Heart left ventricle (tissue), 16 donors: ENCODE data around the gene RBMS3. TPM values are rescaled to one million over a fixed set of nuclear protein-coding genes. Genes with fewer than 3 reads are reported as not detected.

Experiments
- ATAC-seq, 4 donors: fragments of 200-7000 bp; cut with Tn5 transposase; one replicate each; pipeline ENCODE4 v1.9.1; 2020 to 2022; ENCODE audit warnings: moderate library complexity in 4 of 4, mild to moderate bottlenecking in 3 of 4, moderate number of reproducible peaks in 1 of 4
- DNase-seq, 5 donors: peaks; one replicate each; pipeline ENCODE4 v3.0.0-alpha.2; 2020
- H3K27ac ChIP-seq, 12 donors: fragments of 200-600 bp; sonication (generic) in 4 of 12; one replicate each; pipeline versions ENCODE4 v1.5.0 to v1.8.0; 2016 to 2022; ENCODE audit warnings: mild to moderate bottlenecking in 2 of 12
- H3K27me3 ChIP-seq, 9 donors: fragments of 200-600 bp; sonication (generic) in 2 of 9; one replicate each; pipeline versions ENCODE4 v1.5.1 to v1.8.0; 2016 to 2022; ENCODE audit warnings: mild to moderate bottlenecking in 3 of 9
- H3K36me3 ChIP-seq, 9 donors: fragments of 200-600 bp; sonication (generic) in 2 of 9; one replicate each; pipeline versions ENCODE4 v1.5.0 to v1.8.0; 2018 to 2022; ENCODE audit warnings: mild to moderate bottlenecking in 2 of 9
- H3K4me1 ChIP-seq, 12 donors: fragments of 200-600 bp; sonication (generic) in 4 of 12; one replicate each; pipeline versions ENCODE4 v1.5.0 to v1.8.0; 2016 to 2022; ENCODE audit warnings: mild to moderate bottlenecking in 3 of 12
- H3K4me3 ChIP-seq, 12 donors: fragments of 200-600 bp; sonication (generic) in 4 of 12; one replicate each; pipeline versions ENCODE4 v1.5.0 to v1.8.0; 2017 to 2022; ENCODE audit warnings: mild to moderate bottlenecking in 9 of 12, moderate library complexity in 4 of 12
- H3K9me3 ChIP-seq, 12 donors: fragments of 200-600 bp; sonication (generic) in 4 of 12; one replicate each; pipeline versions ENCODE4 v1.5.0 to v1.8.0; 2016 to 2022; ENCODE audit warnings: mild to moderate bottlenecking in 1 of 12
- CTCF ChIP-seq, 12 donors: fragments of 200-600 bp; sonication (generic) in 4 of 12; IDR thresholded peaks; one replicate each; pipeline versions ENCODE4 v1.5.0 to v1.8.0; 2018 to 2022; ENCODE audit warnings: antibody characterized with exemption in 12 of 12, mild to moderate bottlenecking in 5 of 12
- POLR2A ChIP-seq, 2 donors: fragments of 450-650 bp; IDR thresholded peaks; one replicate each; pipeline ENCODE4 v1.6.1; 2017; ENCODE audit warnings: antibody characterized with exemption in 2 of 2, mild to moderate bottlenecking in 2 of 2, moderate library complexity in 2 of 2
- WGBS, 4 donors: extraction: QIAGEN DNeasy Blood & Tissue Kit in 2 of 4; methylation state at CpG; one replicate each; pipeline versions ENCODE4 v1.1.5 to v1.1.7; 2013 to 2018; 5-methylcytosine and 5-hydroxymethylcytosine counted together
- intact Hi-C, 10 donors: fragments of 100-400 bp; cut with DNase I; formaldehyde crosslinking; loops; one replicate each; pipeline versions ENCODE4 v1.11.1 to v1.14.2; 2022
- polyA plus RNA-seq, 2 donors: library from polyadenylated mRNA; stranded (reverse); fragments of 200-250 nt; gene quantifications; one replicate each; pipeline ENCODE4 v1.2.3, GENCODE V29; 2013
- total RNA-seq, 9 donors: library from RNA; depleted of rRNA in 2 of 9; stranded (reverse); fragments of >200 nt in 2 of 9; fragmentation: NEBNext Ultra II Directional in 3 of 9; extraction: Animal tissue kit (Norgen Biotek cat#: 25700) in 3 of 9; gene quantifications; one replicate each; pipeline versions ENCODE4 v1.1.0 to v1.2.4, GENCODE V29; 2016 to 2023
- donor health status: ischemic (EF 13 %, LVEDD 7.1; RV severe dilation, severe dysfunction).
- donor health status: healthy with polysubstance abuse.
- donor health status: DM: no; HTN: yes; CAD: no.
- donor health status: DM: no; HTN: no; CAD: no.
- donor health status: ischemic (EF 25% LVEDD 6.9; RV normal size, moderate dysfunction).
- donor health status: ischemic (EF 25% LVEDD 5.7; RV mildly dilated, moderate dysfunction).
- donor health status: healthy.
- donor health status: DM: yes; HTN: yes; CAD: no.
- donor health status: ischemic (EF 35%, LVEDD 5.7; RV mildly dilated, moderate dysfunction).
- donor health status: nonischemic (EF 11% LVEDD 7.7; RV severe dilation, severe dysfunction).
- donor health status: DM: yes; HTN: yes; CAD: no.
- donor health status: PGD.
- donor health status: ischemic (EF 29% LVEDD 5.4; RV normal size, mild dysfunction).
- donor health status: nonischemic (EF 23%, LVEDD 6.1; RV moderate dilation, normal function).

The RBMS3 gene
- total and polyA plus RNA-seq, 11 donors = 4.8 to 35.6 (median 26.1) TPM

GRCh38 chr3:29952431-29952830, 671.6 kb downstream of the RBMS3 start:
- H3K4me3 ChIP-seq = no peak overlapping the region
- TF ChIP-seq CTCF (IDR thresholded peaks at IDR 0.05) (no peak), POLR2A (IDR thresholded peaks at IDR 0.05) (no peak)
- DNase-seq (no peak), ATAC-seq (no peak)
- peaks cover 0 to 18% (median 0%) of the 10 kb centered on the region in 12 donors for H3K4me1 ChIP-seq
- 81 to 93% (median 92%) methylated on average over 1 of the region's 1 CpG for WGBS, 4 donors
- H3K27ac ChIP-seq = no peak overlapping the region
- H3K9me3 ChIP-seq = no peaks in the 10 kb centered on the region
- no peaks in the 10 kb centered on the region for H3K27me3 ChIP-seq
- intact Hi-C loops = no loop called here
- H3K36me3 ChIP-seq = no peaks in the 10 kb centered on the region

- TF ChIP-seq POLR2A (IDR thresholded peaks at IDR 0.05) = no peak
- no peak for TF ChIP-seq CTCF (IDR thresholded peaks at IDR 0.05)
- peaks cover 0 to 7% (median 0%) of the 10 kb centered on the region in 12 donors for H3K4me1 ChIP-seq
- WGBS, 4 donors = 33 to 52% (median 47%) methylated on average over 1 of the region's 1 CpG
- intact Hi-C loops = no loop called here
- no peak overlapping the region for H3K27ac ChIP-seq
- no peaks in the 10 kb centered on the region for H3K27me3 ChIP-seq
- DNase-seq = no peak
- H3K9me3 ChIP-seq = no peaks in the 10 kb centered on the region
- peaks cover 0 to 12% (median 0%) of the 10 kb centered on the region in 9 donors for H3K36me3 ChIP-seq
- no peak overlapping the region for H3K4me3 ChIP-seq
- no peak for ATAC-seq
Measured at GRCh38 chr3:29955413-29955812, 674.5 kb downstream of the RBMS3 start.

DNA sequence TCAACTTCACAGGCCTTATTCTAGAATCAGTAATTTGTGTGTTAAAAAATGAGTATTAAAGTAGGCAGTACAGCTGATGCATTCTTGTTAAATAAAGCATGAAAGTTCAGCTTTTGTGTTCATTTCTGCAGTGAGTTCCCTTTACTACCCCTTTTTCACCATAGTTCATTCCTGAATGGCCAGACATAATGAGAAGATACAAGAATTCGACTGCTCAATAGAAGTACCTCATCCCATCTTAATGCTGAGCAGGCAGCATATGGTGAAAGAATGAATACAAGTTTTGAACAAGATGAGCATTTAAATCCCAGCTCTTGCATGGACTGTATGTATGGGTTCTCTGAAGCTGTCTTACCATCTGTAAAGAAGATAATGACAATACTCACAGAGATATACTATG, 677.9 kb downstream of the RBMS3 start:
- DNase-seq = no peak
- H3K4me1 ChIP-seq = no peaks in the 10 kb centered on the region
- no peaks in the 10 kb centered on the region for H3K9me3 ChIP-seq
- no peak for ATAC-seq
- H3K27ac ChIP-seq = no peak overlapping the region
- TF ChIP-seq CTCF (IDR thresholded peaks at IDR 0.05) (no peak), POLR2A (IDR thresholded peaks at IDR 0.05) (no peak)
- no peaks in the 10 kb centered on the region for H3K27me3 ChIP-seq
- intact Hi-C loops = no loop called here
- WGBS, 4 donors = 93 to 96% (median 95%) methylated on average over 1 of the region's 1 CpG
- H3K4me3 ChIP-seq = no peak overlapping the region
- H3K36me3 ChIP-seq = peaks cover 0 to 12% (median 0%) of the 10 kb centered on the region in 9 donors

- no peak for DNase-seq
Measured at GRCh38 chr3:29971895-29972294, 691.0 kb downstream of the RBMS3 start.

More at GRCh38 chr3:29971895-29972294, 691.0 kb downstream of the RBMS3 start:
- TF ChIP-seq CTCF (IDR thresholded peaks at IDR 0.05) (no peak), POLR2A (IDR thresholded peaks at IDR 0.05) (no peak)
- H3K27ac ChIP-seq = peak overlapping the region in 4 of 12 donors; percentile 6 to 55 (median 28)
- ATAC-seq = no peak
- no peaks in the 10 kb centered on the region for H3K27me3 ChIP-seq
- no peak overlapping the region for H3K4me3 ChIP-seq
- peaks cover 0 to 17% (median 4%) of the 10 kb centered on the region in 12 donors for H3K4me1 ChIP-seq
- peaks cover 0 to 6% (median 0%) of the 10 kb centered on the region in 12 donors for H3K9me3 ChIP-seq
- intact Hi-C loops = no loop called here
- no peaks in the 10 kb centered on the region for H3K36me3 ChIP-seq
- 53 to 70% (median 62%) methylated on average over 2 of the region's 2 CpGs for WGBS, 4 donors
